KOPT-K1 (cell line): ENCODE results near the gene SBNO1.
"Not testable (repeated sequence)": the region's sequence is repeated elsewhere in the genome, so short reads cannot be mapped to it uniquely, and the experiment has no call there.

Experiments
- H3K27ac ChIP-seq: fragments of 200-600 bp; sonication (generic); 2 replicates; pipeline ENCODE4 v1.5.1; 2016; ENCODE audit warnings: antibody characterized with exemption, mild to moderate bottlenecking, low read depth, low read length; ENCODE audit not compliant: poor library complexity, severe bottlenecking
- H3K36me3 ChIP-seq: fragments of 200-600 bp; sonication (generic); 2 replicates; pipeline ENCODE4 v1.5.1; 2017; ENCODE audit warnings: antibody characterized with exemption, mild to moderate bottlenecking, low read length, moderate library complexity; ENCODE audit not compliant: insufficient read depth
- H3K9me3 ChIP-seq: fragments of 200-600 bp; sonication (generic); 2 replicates; pipeline ENCODE4 v1.5.1; 2017; ENCODE audit warnings: antibody characterized with exemption, low read length, mild to moderate bottlenecking; ENCODE audit not compliant: insufficient read depth, poor library complexity, severe bottlenecking

SBNO1 gene

GRCh38 chr12:123261196-123261595, 103.5 kb downstream of the SBNO1 start:
- Histone ChIP-seq H3K9me3 (no peaks in the 10 kb centered on the region), H3K27ac (no peak overlapping the region), H3K36me3 (peaks cover 100% of the 10 kb centered on the region)

- Histone ChIP-seq H3K27ac (no peak overlapping the region), H3K36me3 (peaks cover 100% of the 10 kb centered on the region), H3K9me3 (no peaks in the 10 kb centered on the region)
These were observed 104.6 kb downstream of the SBNO1 start for GRCh38 chr12:123260081-123260480.

GRCh38 chr12:123258593-123258992, 106.1 kb downstream of the SBNO1 start:
- Histone ChIP-seq H3K36me3 (peaks cover 100% of the 10 kb centered on the region), H3K9me3 (no peaks in the 10 kb centered on the region), H3K27ac (no peak overlapping the region)

- Histone ChIP-seq H3K9me3 (no peaks in the 10 kb centered on the region), H3K27ac (no peak overlapping the region), H3K36me3 (peaks cover 85% of the 10 kb centered on the region)
These were observed 109.7 kb downstream of the SBNO1 start for GRCh38 chr12:123254853-123255446.

- H3K9me3 ChIP-seq, result no peaks in the 10 kb centered on the region
- H3K36me3 ChIP-seq, result peaks cover 82% of the 10 kb centered on the region
- no peak overlapping the region for H3K27ac ChIP-seq
These were observed 110.8 kb downstream of the SBNO1 start for GRCh38 chr12:123253641-123254459.

GRCh38 chr12:123252365-123252764, 112.3 kb downstream of the SBNO1 start:
- H3K27ac ChIP-seq, H3K9me3 ChIP-seq: not testable (repeated sequence)
- peaks cover 78% of the 10 kb centered on the region for H3K36me3 ChIP-seq

GRCh38 chr12:123251403-123252076, 113.1 kb downstream of the SBNO1 start:
- H3K36me3 ChIP-seq, result peaks cover 70% of the 10 kb centered on the region
- no peak overlapping the region for H3K27ac ChIP-seq
- H3K9me3 ChIP-seq, result peaks cover 9% of the 10 kb centered on the region

GRCh38 chr12:123250471-123251383, 113.9 kb downstream of the SBNO1 start:
- Histone ChIP-seq H3K36me3 (peaks cover 62% of the 10 kb centered on the region), H3K27ac (no peak overlapping the region), H3K9me3 (peaks cover 9% of the 10 kb centered on the region)

GRCh38 chr12:123248996-123249741, 115.5 kb downstream of the SBNO1 start:
- not testable (repeated sequence) for H3K9me3 ChIP-seq, H3K27ac ChIP-seq
- peaks cover 50% of the 10 kb centered on the region for H3K36me3 ChIP-seq

- H3K9me3 ChIP-seq, H3K27ac ChIP-seq: not testable (repeated sequence)
- peaks cover 46% of the 10 kb centered on the region for H3K36me3 ChIP-seq
These were observed 116.5 kb downstream of the SBNO1 start for GRCh38 chr12:123248129-123248528.

GRCh38 chr12:123245678-123246077, 119.0 kb downstream of the SBNO1 start:
- H3K27ac ChIP-seq, result no peak overlapping the region
- peaks cover 53% of the 10 kb centered on the region for H3K36me3 ChIP-seq
- peaks cover 9% of the 10 kb centered on the region for H3K9me3 ChIP-seq

- Histone ChIP-seq H3K27ac (no peak overlapping the region), H3K36me3 (peaks cover 63% of the 10 kb centered on the region), H3K9me3 (peaks cover 9% of the 10 kb centered on the region)
These were observed 120.9 kb downstream of the SBNO1 start for GRCh38 chr12:123243671-123244262.

GRCh38 chr12:123242116-123242904, 122.3 kb downstream of the SBNO1 start:
- H3K36me3 ChIP-seq, result peaks cover 57% of the 10 kb centered on the region
- H3K9me3 ChIP-seq, result no peaks in the 10 kb centered on the region
- H3K27ac ChIP-seq, result peak overlapping the region; percentile 22
